Smooth muscle cell (in vitro differentiated cells): Measurements from ENCODE around the gene TMEM127. TPM values are rescaled to one million over a fixed set of nuclear protein-coding genes. Genes with fewer than 3 reads are reported as not detected.

Source experiments
- DNase-seq: peaks from one replicate; lab custom pipeline; 2025; ENCODE audit not compliant: unreplicated experiment; lab: John Stamatoyannopoulos, UW
- H2AFZ ChIP-seq: fragments of 200-600 bp; sonication (generic); 2 replicates; pipeline ENCODE4 v1.6.0; 2016; ENCODE audit warnings: antibody characterized with exemption, low read depth, mild to moderate bottlenecking
- H3F3A ChIP-seq: fragments of 200-600 bp; sonication (generic); 2 replicates; pipeline ENCODE4 v1.6.0; 2017; ENCODE audit warnings: antibody characterized with exemption, low read depth
- H3K27ac ChIP-seq: fragments of 200-600 bp; sonication (generic); 2 replicates; pipeline ENCODE4 v1.5.1; 2016; ENCODE audit warnings: low read depth, mild to moderate bottlenecking
- H3K27me3 ChIP-seq: fragments of 200-600 bp; sonication (generic); 2 replicates; pipeline ENCODE4 v1.6.1; 2016; ENCODE audit warnings: low read depth, mild to moderate bottlenecking
- H3K36me3 ChIP-seq: fragments of 200-600 bp; sonication (generic); 2 replicates; pipeline ENCODE4 v1.5.1; 2016; ENCODE audit warnings: low read depth
- H3K4me1 ChIP-seq: fragments of 200-600 bp; sonication (generic); 2 replicates; pipeline ENCODE4 v1.5.1; 2016; ENCODE audit warnings: low read depth
- H3K4me2 ChIP-seq: fragments of 200-600 bp; sonication (generic); 2 replicates; pipeline ENCODE4 v1.6.0; 2016; ENCODE audit warnings: mild to moderate bottlenecking
- H3K4me3 ChIP-seq: fragments of 200-600 bp; sonication (generic); 2 replicates; pipeline ENCODE4 v1.5.1; 2016; ENCODE audit warnings: mild to moderate bottlenecking
- H3K79me2 ChIP-seq: fragments of 200-600 bp; sonication (generic); 2 replicates; pipeline ENCODE4 v1.6.0; 2016; ENCODE audit warnings: low read depth, mild to moderate bottlenecking
- H3K9ac ChIP-seq: fragments of 200-600 bp; sonication (generic); 2 replicates; pipeline ENCODE4 v1.6.0; 2016; ENCODE audit warnings: low read depth
- H3K9me3 ChIP-seq: fragments of 200-600 bp; sonication (generic); replicated peaks from 2 replicates; pipeline ENCODE4 v1.5.1; 2016; ENCODE audit warnings: low read depth
- H4K20me1 ChIP-seq: fragments of 200-600 bp; sonication (generic); 2 replicates; pipeline ENCODE4 v1.6.0; 2016; ENCODE audit warnings: low read depth
- WGBS: methylation state at CpG from one replicate; pipeline ENCODE4 v1.1.7; 2016; ENCODE audit warnings: low lambda C conversion rate; 5-methylcytosine and 5-hydroxymethylcytosine counted together
- polyA plus RNA-seq: library from polyadenylated mRNA; unstranded; fragments of >200 nt; fragmentation: Nextera tagmentation; extraction: Ambion mirVana; gene quantifications from 2 replicates; pipeline ENCODE4 v1.2.1, GENCODE V29; 2016
- total RNA-seq: library from RNA; depleted of rRNA; stranded (reverse); fragments of >200 nt; gene quantifications from 2 replicates; pipeline ENCODE4 v1.2.3, GENCODE V29; 2014
- TF ChIP-seq, protein P1 (sequence below): fragments of 200-600 bp; sonication (generic); IDR thresholded peaks from 2 replicates; pipeline ENCODE4 v1.5.1; 2017; ENCODE audit warnings: borderline replicate concordance, mild to moderate bottlenecking, antibody characterized with exemption; ENCODE audit not compliant: insufficient read depth, poor library complexity, severe bottlenecking

Gene TMEM127
- total and polyA plus RNA-seq, 2 experiments from 2014 or later = 21.9 to 31.8 TPM

DNA sequence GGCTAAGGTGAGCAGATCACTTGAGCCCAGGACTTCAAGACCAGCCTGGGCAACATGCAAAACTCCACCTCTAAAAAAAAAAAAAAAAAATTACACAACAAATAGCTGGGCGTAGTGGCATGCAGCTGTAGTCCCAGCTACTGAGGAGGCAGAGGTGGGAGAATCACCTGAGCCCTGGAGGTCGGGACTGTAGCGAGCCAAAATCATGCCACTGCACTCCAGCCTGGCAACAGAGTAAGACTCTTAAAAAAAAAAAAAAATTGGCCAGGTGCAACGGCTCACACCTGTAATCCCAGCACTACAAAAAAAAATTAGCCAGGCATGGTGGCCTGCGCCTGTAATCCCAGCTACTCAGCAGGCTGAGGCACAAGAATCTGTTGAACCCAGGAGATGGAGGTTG, 64.5 kb downstream of the TMEM127 start:
- Histone ChIP-seq H4K20me1 (peaks cover 100% of the 10 kb centered on the region), H3F3A (no peaks in the 10 kb centered on the region), H3K27ac (no peak overlapping the region), H3K27me3 (no peaks in the 10 kb centered on the region), H2AFZ (no peak overlapping the region), H3K4me1 (peaks cover 11% of the 10 kb centered on the region), H3K4me2 (no peak overlapping the region), H3K4me3 (no peak overlapping the region), H3K36me3 (no peaks in the 10 kb centered on the region), H3K79me2 (peaks cover 100% of the 10 kb centered on the region), H3K9ac (no peak overlapping the region), H3K9me3 (no peaks in the 10 kb centered on the region)
- 88% methylated on average over 5 of the region's 5 CpGs for WGBS
- TF ChIP-seq, protein P1, sequence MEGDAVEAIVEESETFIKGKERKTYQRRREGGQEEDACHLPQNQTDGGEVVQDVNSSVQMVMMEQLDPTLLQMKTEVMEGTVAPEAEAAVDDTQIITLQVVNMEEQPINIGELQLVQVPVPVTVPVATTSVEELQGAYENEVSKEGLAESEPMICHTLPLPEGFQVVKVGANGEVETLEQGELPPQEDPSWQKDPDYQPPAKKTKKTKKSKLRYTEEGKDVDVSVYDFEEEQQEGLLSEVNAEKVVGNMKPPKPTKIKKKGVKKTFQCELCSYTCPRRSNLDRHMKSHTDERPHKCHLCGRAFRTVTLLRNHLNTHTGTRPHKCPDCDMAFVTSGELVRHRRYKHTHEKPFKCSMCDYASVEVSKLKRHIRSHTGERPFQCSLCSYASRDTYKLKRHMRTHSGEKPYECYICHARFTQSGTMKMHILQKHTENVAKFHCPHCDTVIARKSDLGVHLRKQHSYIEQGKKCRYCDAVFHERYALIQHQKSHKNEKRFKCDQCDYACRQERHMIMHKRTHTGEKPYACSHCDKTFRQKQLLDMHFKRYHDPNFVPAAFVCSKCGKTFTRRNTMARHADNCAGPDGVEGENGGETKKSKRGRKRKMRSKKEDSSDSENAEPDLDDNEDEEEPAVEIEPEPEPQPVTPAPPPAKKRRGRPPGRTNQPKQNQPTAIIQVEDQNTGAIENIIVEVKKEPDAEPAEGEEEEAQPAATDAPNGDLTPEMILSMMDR = no peak
- no peak for DNase-seq

DNA sequence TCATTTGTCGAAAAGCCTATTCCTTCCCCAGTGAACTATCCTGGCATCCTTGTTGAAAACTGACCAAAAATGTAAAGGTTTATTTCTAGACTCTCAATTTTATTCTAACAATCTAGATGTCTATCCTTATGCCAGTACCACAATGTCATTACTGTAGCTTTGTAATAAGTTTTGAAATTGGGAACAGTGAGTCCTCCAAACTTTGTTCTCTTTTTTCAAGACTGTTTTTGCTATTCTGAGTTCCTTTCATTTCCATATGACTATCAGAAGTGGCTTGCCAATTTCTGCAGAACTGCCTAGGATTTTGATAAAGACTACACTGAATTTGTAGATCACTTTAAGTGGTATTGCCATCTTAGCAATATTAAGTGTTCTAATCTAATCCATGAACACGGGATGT, 66.9 kb downstream of the TMEM127 start:
- TF ChIP-seq, protein P1 = no peak
- Histone ChIP-seq H2AFZ (no peak overlapping the region), H3F3A (no peaks in the 10 kb centered on the region), H3K27ac (no peak overlapping the region), H3K4me2 (no peak overlapping the region), H3K4me1 (no peaks in the 10 kb centered on the region), H3K27me3 (no peaks in the 10 kb centered on the region), H4K20me1 (peaks cover 95% of the 10 kb centered on the region), H3K4me3 (no peak overlapping the region), H3K9ac (no peak overlapping the region), H3K79me2 (peaks cover 86% of the 10 kb centered on the region), H3K9me3 (no peaks in the 10 kb centered on the region), H3K36me3 (peaks cover under 1% of the 10 kb centered on the region)
- WGBS = 98% methylated on average over 2 of the region's 2 CpGs
- DNase-seq = no peak

Other genes starting within 250 kb of the TMEM127 start
- not detected in 2 replicates for gene GPAT2, start 231.1 kb downstream of the TMEM127 start, total RNA-seq
- 0.29 and 0.32 TPM in 2 replicates for gene GPAT2, start 231.1 kb downstream of the TMEM127 start, polyA plus RNA-seq
- gene ADRA2B, start 149.4 kb downstream of the TMEM127 start, total RNA-seq = 0.04 and 1.2 TPM in 2 replicates
- gene ADRA2B, start 149.4 kb downstream of the TMEM127 start, polyA plus RNA-seq = 0.06 TPM in 1 of 2 replicates, not detected in the other
- gene ASTL, start 127.5 kb downstream of the TMEM127 start, total RNA-seq = 0.40 TPM in 1 of 2 replicates, not detected in the other
- gene ASTL, start 127.5 kb downstream of the TMEM127 start, polyA plus RNA-seq = 0.50 TPM in 1 of 2 replicates, not detected in the other
- 48.7 and 55.3 TPM in 2 replicates for gene DUSP2, start 120.6 kb downstream of the TMEM127 start, total RNA-seq
- 89.3 and 111 TPM in 2 replicates for gene DUSP2, start 120.6 kb downstream of the TMEM127 start, polyA plus RNA-seq
- 62.3 and 65.8 TPM in 2 replicates for gene STARD7, start 57.2 kb downstream of the TMEM127 start, total RNA-seq
- gene STARD7, start 57.2 kb downstream of the TMEM127 start, polyA plus RNA-seq = 51.0 and 64.4 TPM in 2 replicates
- 48.6 and 59.8 TPM in 2 replicates for gene CIAO1, start 228 bp upstream of the TMEM127 start, total RNA-seq
- gene CIAO1, start 228 bp upstream of the TMEM127 start, polyA plus RNA-seq = 56.2 and 56.4 TPM in 2 replicates
- 49.1 and 49.5 TPM in 2 replicates for gene SNRNP200, start 39.5 kb upstream of the TMEM127 start, total RNA-seq
- 54.1 and 57.6 TPM in 2 replicates for gene SNRNP200, start 39.5 kb upstream of the TMEM127 start, polyA plus RNA-seq
- 3.3 and 3.5 TPM in 2 replicates for gene ITPRIPL1, start 59.3 kb upstream of the TMEM127 start, total RNA-seq
- gene ITPRIPL1, start 59.3 kb upstream of the TMEM127 start, polyA plus RNA-seq = 4.3 and 6.0 TPM in 2 replicates
- gene NCAPH, start 69.8 kb upstream of the TMEM127 start, total RNA-seq = 4.5 and 6.2 TPM in 2 replicates
- 4.8 and 6.0 TPM in 2 replicates for gene NCAPH, start 69.8 kb upstream of the TMEM127 start, polyA plus RNA-seq
- gene NEURL3, start 239.4 kb upstream of the TMEM127 start, total RNA-seq = not detected in 2 replicates
- gene NEURL3, start 239.4 kb upstream of the TMEM127 start, polyA plus RNA-seq = 0.21 TPM in 1 of 2 replicates, not detected in the other